HepG2 (cell line): ENCODE results near the gene PNP. TPM values are rescaled to one million over a fixed set of nuclear protein-coding genes. Genes with fewer than 3 reads are reported as not detected.

Experiments used
- ARID4A ChIP-seq: sonication (generic); formaldehyde crosslinking; IDR thresholded peaks from 2 replicates; pipeline ENCODE4 v1.5.0; 2020; ENCODE audit warnings: mild to moderate bottlenecking, missing genetic modification reagents, borderline replicate concordance
- EEA1 ChIP-seq: sonication (generic); formaldehyde crosslinking; IDR thresholded peaks from 2 replicates; pipeline ENCODE4 v1.5.1; 2020; ENCODE audit warnings: mild to moderate bottlenecking, missing genetic modification reagents, borderline replicate concordance
- ELF1 ChIP-seq: sonication (generic); formaldehyde crosslinking; IDR thresholded peaks from 2 replicates; pipeline ENCODE4 v1.4.0; 2020; ENCODE audit warnings: missing genetic modification reagents
- NR1H2 ChIP-seq: sonication (generic); formaldehyde crosslinking; IDR thresholded peaks from 2 replicates; pipeline ENCODE4 v1.8.1; 2022; ENCODE audit warnings: low read depth, missing genetic modification reagents, borderline replicate concordance
- SETDB1 ChIP-seq: sonication (generic); formaldehyde crosslinking; IDR thresholded peaks from 2 replicates; pipeline ENCODE4 v1.5.1; 2020; ENCODE audit warnings: missing genetic modification reagents, mild to moderate bottlenecking, borderline replicate concordance
- SMAD3 ChIP-seq: sonication (generic); formaldehyde crosslinking; IDR thresholded peaks from 2 replicates; pipeline ENCODE4 v1.4.0; 2020; ENCODE audit warnings: missing genetic modification reagents
- SNRNP70 ChIP-seq: fragments of 200-400 bp; formaldehyde crosslinking; IDR thresholded peaks from 2 replicates; pipeline ENCODE4 v1.6.1; 2017; ENCODE audit warnings: mild to moderate bottlenecking, low read depth, low read length, moderate library complexity
- YEATS4 ChIP-seq: sonication (generic); formaldehyde crosslinking; IDR thresholded peaks from 2 replicates; pipeline ENCODE4 v1.4.0; 2020; ENCODE audit warnings: missing genetic modification reagents, borderline replicate concordance
- YY1 ChIP-seq: IDR thresholded peaks from 2 replicates; pipeline ENCODE4 v1.6.1; 2011; ENCODE audit warnings: low read length, low read depth, moderate library complexity, mild to moderate bottlenecking; ENCODE audit not compliant: insufficient read depth, insufficient replicate concordance
- ZC3H4 ChIP-seq: sonication (generic); formaldehyde crosslinking; IDR thresholded peaks from 2 replicates; pipeline ENCODE4 v1.4.0; 2020; ENCODE audit warnings: missing genetic modification reagents, borderline replicate concordance
- ZNF3 ChIP-seq: IDR thresholded peaks from 2 replicates; pipeline ENCODE4 v1.7.0; 2017; ENCODE audit warnings: inconsistent platforms
- ZNF383 ChIP-seq: sonication (generic); formaldehyde crosslinking; IDR thresholded peaks from 2 replicates; pipeline ENCODE4 v1.4.0; 2020; ENCODE audit warnings: missing genetic modification reagents, mild to moderate bottlenecking, borderline replicate concordance
- ZNF510 ChIP-seq: sonication (generic); formaldehyde crosslinking; IDR thresholded peaks from 2 replicates; pipeline ENCODE4 v1.4.0; 2020; ENCODE audit warnings: low read depth, mild to moderate bottlenecking, missing genetic modification reagents
- ZNF543 ChIP-seq: sonication (generic); formaldehyde crosslinking; IDR thresholded peaks from 2 replicates; pipeline ENCODE4 v1.4.0; 2020; ENCODE audit warnings: mild to moderate bottlenecking, missing genetic modification reagents
- ZNF652 ChIP-seq: IDR thresholded peaks from 2 replicates; pipeline ENCODE4 v1.6.1; 2016; ENCODE audit warnings: low read depth, borderline replicate concordance
- ZSCAN22 ChIP-seq: sonication (generic); formaldehyde crosslinking; IDR thresholded peaks from 2 replicates; pipeline ENCODE4 v1.4.0; 2020; ENCODE audit warnings: mild to moderate bottlenecking, missing genetic modification reagents
- polyA plus RNA-seq, 8 experiments: library from polyadenylated mRNA; depleted of rRNA in 3 of 8; stranded (reverse) in 7 of 8; unstranded in 1 of 8; fragments of >200 nt; fragmentation: Illumina TruSeq in 4 of 8; extraction: Trizol in 4 of 8; gene quantifications; 2 replicates each; pipeline versions ENCODE4 v1.2.1 to v1.2.3, GENCODE V29; 2011 to 2016; ENCODE audit warnings: low read depth in 4 of 8, missing spikeins in 1 of 8, mixed read lengths in 1 of 8; ENCODE audit not compliant: insufficient read depth in 1 of 8
- total RNA-seq, 5 experiments: library from RNA; depleted of rRNA; stranded (reverse); fragments of >200 nt; fragmentation: Illumina TruSeq; extraction: Trizol; gene quantifications; 2 replicates each; pipeline ENCODE4 v1.2.3, GENCODE V29; 2016; ENCODE audit warnings: low read depth in 1 of 5
- TF ChIP-seq, protein P1 (sequence below): sonication (generic); formaldehyde crosslinking; IDR thresholded peaks from 2 replicates; pipeline ENCODE4 v1.9.0; 2021; ENCODE audit warnings: mild to moderate bottlenecking, missing genetic modification reagents
- TF ChIP-seq, protein P2 (sequence below): sonication (generic); formaldehyde crosslinking; IDR thresholded peaks from 2 replicates; pipeline ENCODE4 v1.4.0; 2020; ENCODE audit warnings: mild to moderate bottlenecking, missing genetic modification reagents

Gene PNP
- total and polyA plus RNA-seq, 2 of the 13 experiments (the other 11 are each of a cell fraction or from before 2014, with no cell fraction given): 45.4 to 74.8 TPM

GRCh38 chr14:20461225-20462141 is 7.7 kb upstream of the PNP start, which contains the start of gene PIP4P1 (continued):
- TF ChIP-seq EEA1 (CRISPR knock-in tag) (peak; percentile 75; the same call in 1 of the 2 replicates), ZNF543 (CRISPR knock-in tag) (no peak; the same call in 1 of the 2 replicates), ELF1 (CRISPR knock-in tag) (peak; percentile 83), SMAD3 (CRISPR knock-in tag) (peak; percentile 98), YY1 (peak; percentile 72), ZNF3 (CRISPR knock-in tag) (no peak), YEATS4 (CRISPR knock-in tag) (peak; percentile 82; the same call in 1 of the 2 replicates), ARID4A (peak; percentile 95; the same call in 1 of the 2 replicates), ZSCAN22 (CRISPR knock-in tag) (peak; percentile 65; the same call in 1 of the 2 replicates), SETDB1 (CRISPR knock-in tag) (no peak), NR1H2 (CRISPR knock-in tag) (peak; percentile 61; the same call in 1 of the 2 replicates), SNRNP70 (no peak), ZC3H4 (CRISPR knock-in tag) (no peak), ZNF510 (CRISPR knock-in tag) (peak; percentile 99), ZNF383 (CRISPR knock-in tag) (peak; percentile 94; the same call in 1 of the 2 replicates), ZNF652 (CRISPR knock-in tag) (peak; percentile 63)
- TF ChIP-seq, protein P1, sequence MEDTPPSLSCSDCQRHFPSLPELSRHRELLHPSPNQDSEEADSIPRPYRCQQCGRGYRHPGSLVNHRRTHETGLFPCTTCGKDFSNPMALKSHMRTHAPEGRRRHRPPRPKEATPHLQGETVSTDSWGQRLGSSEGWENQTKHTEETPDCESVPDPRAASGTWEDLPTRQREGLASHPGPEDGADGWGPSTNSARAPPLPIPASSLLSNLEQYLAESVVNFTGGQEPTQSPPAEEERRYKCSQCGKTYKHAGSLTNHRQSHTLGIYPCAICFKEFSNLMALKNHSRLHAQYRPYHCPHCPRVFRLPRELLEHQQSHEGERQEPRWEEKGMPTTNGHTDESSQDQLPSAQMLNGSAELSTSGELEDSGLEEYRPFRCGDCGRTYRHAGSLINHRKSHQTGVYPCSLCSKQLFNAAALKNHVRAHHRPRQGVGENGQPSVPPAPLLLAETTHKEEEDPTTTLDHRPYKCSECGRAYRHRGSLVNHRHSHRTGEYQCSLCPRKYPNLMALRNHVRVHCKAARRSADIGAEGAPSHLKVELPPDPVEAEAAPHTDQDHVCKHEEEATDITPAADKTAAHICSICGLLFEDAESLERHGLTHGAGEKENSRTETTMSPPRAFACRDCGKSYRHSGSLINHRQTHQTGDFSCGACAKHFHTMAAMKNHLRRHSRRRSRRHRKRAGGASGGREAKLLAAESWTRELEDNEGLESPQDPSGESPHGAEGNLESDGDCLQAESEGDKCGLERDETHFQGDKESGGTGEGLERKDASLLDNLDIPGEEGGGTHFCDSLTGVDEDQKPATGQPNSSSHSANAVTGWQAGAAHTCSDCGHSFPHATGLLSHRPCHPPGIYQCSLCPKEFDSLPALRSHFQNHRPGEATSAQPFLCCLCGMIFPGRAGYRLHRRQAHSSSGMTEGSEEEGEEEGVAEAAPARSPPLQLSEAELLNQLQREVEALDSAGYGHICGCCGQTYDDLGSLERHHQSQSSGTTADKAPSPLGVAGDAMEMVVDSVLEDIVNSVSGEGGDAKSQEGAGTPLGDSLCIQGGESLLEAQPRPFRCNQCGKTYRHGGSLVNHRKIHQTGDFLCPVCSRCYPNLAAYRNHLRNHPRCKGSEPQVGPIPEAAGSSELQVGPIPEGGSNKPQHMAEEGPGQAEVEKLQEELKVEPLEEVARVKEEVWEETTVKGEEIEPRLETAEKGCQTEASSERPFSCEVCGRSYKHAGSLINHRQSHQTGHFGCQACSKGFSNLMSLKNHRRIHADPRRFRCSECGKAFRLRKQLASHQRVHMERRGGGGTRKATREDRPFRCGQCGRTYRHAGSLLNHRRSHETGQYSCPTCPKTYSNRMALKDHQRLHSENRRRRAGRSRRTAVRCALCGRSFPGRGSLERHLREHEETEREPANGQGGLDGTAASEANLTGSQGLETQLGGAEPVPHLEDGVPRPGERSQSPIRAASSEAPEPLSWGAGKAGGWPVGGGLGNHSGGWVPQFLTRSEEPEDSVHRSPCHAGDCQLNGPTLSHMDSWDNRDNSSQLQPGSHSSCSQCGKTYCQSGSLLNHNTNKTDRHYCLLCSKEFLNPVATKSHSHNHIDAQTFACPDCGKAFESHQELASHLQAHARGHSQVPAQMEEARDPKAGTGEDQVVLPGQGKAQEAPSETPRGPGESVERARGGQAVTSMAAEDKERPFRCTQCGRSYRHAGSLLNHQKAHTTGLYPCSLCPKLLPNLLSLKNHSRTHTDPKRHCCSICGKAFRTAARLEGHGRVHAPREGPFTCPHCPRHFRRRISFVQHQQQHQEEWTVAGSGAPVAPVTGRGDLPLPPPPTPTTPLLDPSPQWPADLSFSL (CRISPR knock-in tag): no peak
- TF ChIP-seq, protein P2, sequence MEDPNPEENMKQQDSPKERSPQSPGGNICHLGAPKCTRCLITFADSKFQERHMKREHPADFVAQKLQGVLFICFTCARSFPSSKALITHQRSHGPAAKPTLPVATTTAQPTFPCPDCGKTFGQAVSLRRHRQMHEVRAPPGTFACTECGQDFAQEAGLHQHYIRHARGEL (CRISPR knock-in tag): no peak
